GM19463 (cell line): ENCODE results near the gene PCLO.
"Not testable (repeated sequence)": the region's sequence is repeated elsewhere in the genome, so short reads cannot be mapped to it uniquely, and the experiment has no call there.

ENCODE experiments used
- ATAC-seq: cut with Tn5 transposase; IDR thresholded peaks from one replicate; pipeline ENCODE4 v1.9.1; 2021; ENCODE audit warnings: mild to moderate bottlenecking, moderate library complexity; ENCODE audit not compliant: unreplicated experiment

The PCLO gene

DNA sequence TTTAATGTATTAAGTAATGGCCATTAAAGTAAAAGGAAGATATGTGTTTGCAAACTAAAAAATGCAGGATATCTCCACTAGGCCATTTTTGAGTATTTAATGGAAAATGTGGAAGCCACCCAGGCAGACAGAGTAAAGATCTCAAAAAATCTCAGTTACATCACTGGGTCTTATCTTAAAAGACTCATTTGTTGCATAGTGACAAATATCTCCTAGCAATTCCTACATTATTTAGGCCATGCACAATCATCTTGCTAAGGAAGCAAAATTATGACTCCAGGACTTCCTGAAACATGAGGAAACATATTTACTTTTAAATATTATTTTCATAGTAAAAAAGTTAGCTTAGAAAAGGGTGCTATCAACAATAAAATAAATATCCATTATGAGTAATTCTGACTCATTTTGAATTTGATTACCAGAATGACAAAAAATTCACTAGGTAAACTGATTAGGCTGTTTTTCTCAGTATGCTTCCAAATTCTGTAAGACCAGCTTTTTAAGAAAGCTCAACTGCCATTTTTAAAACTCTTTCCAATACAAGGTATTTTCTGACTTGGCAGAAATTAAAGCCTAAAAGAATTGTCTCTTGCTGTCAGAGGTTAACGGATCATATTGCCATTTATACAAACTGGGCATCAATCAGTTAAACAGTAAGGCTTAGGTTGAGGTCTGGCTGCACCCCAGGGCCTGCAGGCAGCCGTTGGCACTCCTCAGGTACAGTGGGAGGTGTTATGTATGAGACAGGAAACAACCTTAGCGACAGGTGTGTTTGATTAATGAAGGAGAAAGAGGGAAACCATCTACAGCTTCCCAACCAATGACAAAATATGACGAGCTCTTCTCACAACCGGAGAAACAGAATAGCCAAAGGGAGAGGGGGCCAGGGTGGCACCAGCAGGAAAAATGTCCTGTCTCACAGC is 31.8 kb downstream of the PCLO start:
- ATAC-seq = no peak

DNA sequence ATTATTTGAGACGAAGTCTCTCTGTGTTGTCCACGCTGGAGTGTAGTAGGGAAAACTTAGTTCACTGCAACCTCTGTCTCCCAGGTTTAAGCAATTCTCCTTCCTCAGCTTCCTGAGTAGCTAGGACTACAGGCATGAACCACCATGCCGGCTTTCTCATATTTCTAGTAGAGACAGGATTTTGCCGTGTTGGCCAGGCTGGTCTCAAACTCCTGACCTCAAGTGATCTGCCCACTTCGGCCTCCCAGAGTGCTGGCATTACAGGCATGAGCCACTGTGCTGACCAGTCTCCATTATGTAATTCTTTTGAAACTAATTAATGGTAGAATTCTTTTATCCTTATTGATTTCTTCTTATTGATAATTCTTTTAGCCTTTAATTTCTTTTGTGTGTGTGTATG is 32.5 kb downstream of the PCLO start:
- ATAC-seq = no peak

- no peak for ATAC-seq
Measured at GRCh38 chr7:83119494-83119893, 43.2 kb downstream of the PCLO start.

DNA sequence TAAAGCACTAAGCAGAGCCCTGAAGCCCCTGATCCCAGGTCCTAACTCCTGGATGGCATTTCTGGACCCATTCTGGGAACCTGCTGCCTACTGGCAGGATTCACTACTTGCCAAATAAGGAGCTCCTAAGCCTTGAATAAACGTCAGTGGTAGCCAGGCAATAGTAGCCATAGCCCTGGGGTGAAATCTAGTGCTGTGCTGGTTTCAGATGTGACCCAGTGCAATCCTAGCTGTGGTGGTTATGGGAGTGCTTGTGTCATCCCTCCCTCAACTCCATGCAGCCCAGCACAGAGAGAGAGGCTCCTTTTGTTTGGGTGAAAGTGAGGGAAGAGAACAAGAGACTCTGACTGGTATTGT is 43.7 kb downstream of the PCLO start:
- no peak for ATAC-seq

- ATAC-seq = no peak
Measured at GRCh38 chr7:83118347-83119025, 44.2 kb downstream of the PCLO start.

GRCh38 chr7:83117466-83117865 is 45.2 kb downstream of the PCLO start:
- ATAC-seq = no peak

DNA sequence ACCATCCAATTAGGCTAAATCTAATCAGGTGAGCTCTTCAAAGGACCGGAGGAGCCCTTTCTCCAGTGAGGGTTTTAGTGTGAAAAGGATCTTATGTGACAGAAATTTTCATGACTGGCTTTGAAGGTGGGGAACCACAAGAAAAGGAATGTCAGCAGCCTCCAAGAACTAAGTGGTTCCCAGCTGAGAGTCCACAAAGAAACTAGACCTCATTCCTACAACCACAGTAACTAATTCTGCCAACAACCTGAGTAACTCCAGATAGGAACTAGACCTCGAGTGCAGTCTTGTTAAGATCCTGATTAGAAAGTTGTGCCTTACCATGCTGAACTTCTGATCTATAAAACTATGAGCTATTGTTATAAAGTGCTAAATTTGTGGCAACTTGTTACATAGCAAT is 51.3 kb downstream of the PCLO start:
- no peak for ATAC-seq

- ATAC-seq = no peak
Measured at GRCh38 chr7:83109352-83109751, 53.3 kb downstream of the PCLO start.

- no peak for ATAC-seq
Measured at GRCh38 chr7:83105948-83106347, 56.7 kb downstream of the PCLO start.

DNA sequence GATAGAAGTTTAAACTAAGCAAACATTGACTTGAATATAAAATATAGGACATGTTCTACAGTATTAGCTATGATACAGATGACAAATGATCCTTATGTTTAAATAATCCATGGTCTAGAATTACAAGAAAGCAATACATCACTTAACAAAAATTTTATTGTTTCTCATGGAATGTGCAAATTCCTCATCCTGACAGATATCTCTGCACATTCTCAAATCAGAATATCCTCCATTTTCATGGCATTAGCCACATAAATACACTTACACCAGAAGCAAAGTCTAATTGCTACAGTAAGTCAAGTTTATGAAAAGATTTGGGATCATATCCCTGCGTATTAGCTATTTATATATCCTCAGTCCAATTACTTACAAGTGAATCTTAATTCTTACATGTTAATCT is 57.6 kb downstream of the PCLO start:
- ATAC-seq = no peak

DNA sequence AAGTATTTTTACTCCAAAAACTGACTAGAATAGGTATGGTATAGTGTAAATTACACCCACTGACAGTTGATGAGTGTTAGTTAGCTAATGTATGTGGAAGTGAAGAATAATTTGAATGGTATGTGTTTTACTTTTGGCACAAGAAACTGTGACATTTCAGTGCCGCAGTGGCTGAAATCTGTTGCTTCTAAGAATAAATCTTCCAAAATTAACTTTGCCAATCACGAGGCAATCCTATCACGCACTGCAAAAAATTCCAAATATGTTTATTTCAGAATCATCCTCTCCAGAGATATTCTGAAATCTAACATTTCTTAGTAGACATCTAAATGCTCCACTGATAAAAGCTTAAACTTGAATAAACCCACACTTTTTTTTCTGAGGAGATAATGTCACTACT is 61.2 kb downstream of the PCLO start:
- ATAC-seq = no peak

- no peak for ATAC-seq
Measured at GRCh38 chr7:83096065-83096580, 66.6 kb downstream of the PCLO start.

GRCh38 chr7:83085299-83085698 is 77.4 kb downstream of the PCLO start:
- no peak for ATAC-seq

- not testable (repeated sequence) for ATAC-seq
Measured at GRCh38 chr7:83079879-83080278, 82.8 kb downstream of the PCLO start.

DNA sequence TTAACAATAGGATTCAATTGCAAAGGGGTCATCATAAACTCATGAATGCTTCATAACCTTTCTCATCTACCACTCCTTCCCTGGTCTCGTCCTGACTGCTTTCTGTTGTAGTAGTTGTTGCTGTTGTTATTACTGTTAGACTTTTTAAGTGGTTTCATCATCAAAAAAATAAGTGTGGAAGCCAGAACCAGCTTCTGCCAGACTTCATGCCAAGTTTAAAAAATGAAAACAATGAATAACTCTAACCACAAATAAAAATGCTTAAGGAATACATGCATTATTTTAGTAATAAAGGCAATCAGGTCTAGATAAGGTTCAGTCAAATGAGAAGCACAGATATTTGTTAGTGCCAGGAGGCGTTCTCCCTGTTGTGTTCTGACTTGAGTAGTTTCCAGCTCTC is 85.4 kb downstream of the PCLO start:
- no peak for ATAC-seq

DNA sequence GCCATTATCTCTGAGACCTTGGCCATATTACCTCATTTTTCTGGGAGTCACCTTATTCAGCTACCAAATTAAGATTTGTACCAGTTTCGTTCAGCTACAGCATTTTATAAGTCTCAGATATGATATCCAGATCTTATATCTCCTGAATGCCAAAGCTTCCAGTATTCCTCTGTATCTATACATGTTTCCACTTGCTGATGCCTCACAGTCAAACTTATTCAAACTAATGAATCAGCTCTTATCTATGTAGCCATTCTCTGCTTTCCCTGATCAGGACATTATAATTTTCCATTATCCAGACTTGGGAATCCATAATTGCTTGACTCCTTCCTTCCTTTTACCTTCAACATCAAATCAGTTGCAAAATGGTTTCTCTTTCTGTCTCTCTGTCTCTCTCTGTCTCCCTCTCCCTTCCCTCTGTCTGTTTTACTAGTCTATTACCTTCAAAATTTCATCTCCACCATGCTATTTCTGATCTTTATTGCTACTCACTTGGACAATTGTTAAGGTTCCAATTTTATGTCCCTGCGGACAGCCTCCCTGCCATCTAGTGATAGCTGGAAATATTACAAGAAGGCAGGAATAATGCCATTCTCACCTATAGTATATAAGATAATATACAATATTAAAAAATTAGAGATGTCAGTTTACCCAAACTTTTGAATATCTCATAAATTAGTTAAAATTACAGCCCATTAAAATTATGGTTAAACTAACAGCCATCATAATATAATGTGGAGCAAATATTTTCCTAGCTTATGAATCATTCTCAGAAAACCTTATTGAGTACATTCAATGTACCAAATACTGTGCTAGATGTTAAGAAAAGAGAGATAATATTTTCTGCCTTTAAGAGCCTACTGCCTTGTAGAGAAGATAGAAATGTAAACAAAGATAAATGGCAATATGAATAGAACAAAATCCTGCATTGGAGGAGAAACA is 89.8 kb downstream of the PCLO start:
- ATAC-seq = no peak

DNA sequence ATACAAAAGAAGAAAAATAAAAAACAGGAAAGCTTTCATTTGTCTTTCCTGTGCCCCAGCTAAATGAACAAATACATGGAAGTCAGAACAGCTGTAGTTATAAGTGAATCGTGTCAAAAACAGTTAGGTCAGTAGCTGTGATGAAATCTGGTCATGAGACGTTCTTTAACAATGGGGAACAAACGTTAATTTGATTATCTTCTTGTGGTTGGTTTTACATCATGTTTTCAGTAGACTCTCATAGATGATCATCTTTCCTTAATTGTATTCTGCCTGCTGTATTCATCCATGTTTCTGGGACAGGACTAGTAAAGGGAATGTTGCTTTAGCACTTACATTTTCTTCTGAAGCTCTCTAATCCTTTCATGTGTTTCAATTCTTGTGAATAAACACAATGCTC is 97.0 kb downstream of the PCLO start:
- no peak for ATAC-seq

DNA sequence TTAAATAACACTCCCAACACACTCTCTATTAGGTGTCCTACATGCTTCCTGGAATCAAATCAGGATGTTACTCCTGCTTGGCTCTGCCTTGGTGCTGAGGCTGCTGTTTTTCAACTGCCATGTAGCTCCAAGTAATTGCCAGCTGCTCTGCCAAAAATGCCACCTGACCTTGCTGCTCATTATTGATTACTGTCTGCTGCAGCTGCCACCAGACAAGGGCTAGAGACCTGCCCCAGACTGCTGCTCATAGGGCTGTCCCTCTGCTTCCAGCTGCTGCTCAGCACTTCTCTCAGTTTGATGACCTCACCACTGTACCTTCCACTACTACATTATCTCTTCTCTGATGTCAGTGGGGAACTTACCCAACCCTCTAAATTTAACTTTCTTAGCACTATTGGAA is 102.5 kb downstream of the PCLO start:
- ATAC-seq = no peak

DNA sequence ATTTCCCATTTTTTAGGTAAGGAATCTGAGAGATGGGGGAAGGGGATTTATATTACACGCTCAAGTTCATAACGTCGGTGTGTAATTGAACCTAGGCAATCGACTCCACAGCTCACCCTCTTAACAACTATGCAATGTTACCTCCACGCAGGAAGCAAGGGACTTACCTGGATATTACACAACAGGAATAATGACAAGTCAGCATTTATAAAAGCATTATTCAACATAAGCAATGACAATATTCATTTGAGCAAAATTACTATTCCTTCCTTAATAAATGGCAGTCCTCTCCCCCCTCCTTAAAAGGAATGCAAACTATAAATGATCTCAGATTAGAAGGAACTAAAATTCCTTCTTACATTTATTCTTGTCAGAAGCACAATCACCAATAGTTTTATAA is 104.0 kb downstream of the PCLO start:
- no peak for ATAC-seq

- ATAC-seq = no peak
Measured at GRCh38 chr7:83055197-83055596, 107.5 kb downstream of the PCLO start.

GRCh38 chr7:83054472-83054871 is 108.2 kb downstream of the PCLO start:
- no peak for ATAC-seq
